Stomach (tissue), 4 donors: Measurements from ENCODE around the gene HEMK1.

Source experiments
- CTCF ChIP-seq, 7 experiments: fragments of 450-650 bp in 4 of 7; fragments of 200-600 bp in 3 of 7; sonication (generic) in 3 of 7; IDR thresholded peaks; one replicate each; pipeline ENCODE4 v1.5.1; 2016 to 2019; ENCODE audit warnings: antibody characterized with exemption in 7 of 7, control low read depth in 2 of 7, mild to moderate bottlenecking in 1 of 7
- EP300 ChIP-seq: sonication (generic); formaldehyde crosslinking; IDR thresholded peaks from one replicate; pipeline ENCODE4 v1.6.1; 2017; ENCODE audit warnings: antibody characterized with exemption
- POLR2A ChIP-seq, 4 donors: fragments of 450-650 bp; IDR thresholded peaks; one replicate each; pipeline ENCODE4 v1.6.1; 2016; ENCODE audit warnings: antibody characterized with exemption in 4 of 4, control low read depth in 2 of 4, mild to moderate bottlenecking in 1 of 4, moderate library complexity in 1 of 4

- TF ChIP-seq CTCF (IDR thresholded peaks at IDR 0.05) (no peak), POLR2A (IDR thresholded peaks at IDR 0.05) (no peak), EP300 (no peak)
Measured at GRCh38 chr3:50567011-50567385, 2.3 kb upstream of the HEMK1 start.
